GM12878 (cell line): ENCODE data around the gene DCT. TPM values are rescaled to one million over a fixed set of nuclear protein-coding genes. Genes with fewer than 3 reads are reported as not detected.

Experiments used
- CEBPB ChIP-seq, 2 experiments: fragments of 150-350 bp in 1 of 2; IDR thresholded peaks; 2 replicates each; pipeline ENCODE4 v1.6.1; 2012 to 2014; ENCODE audit warnings: low read depth in 2 of 2, low read length in 2 of 2, borderline replicate concordance in 1 of 2, inconsistent platforms in 1 of 2
- DPF2 ChIP-seq: fragments of 450-650 bp; IDR thresholded peaks from 2 replicates; pipeline ENCODE4 v1.6.1; 2017; ENCODE audit warnings: mild to moderate bottlenecking
- EP300 ChIP-seq, 2 experiments: fragments of 150-350 bp in 1 of 2; IDR thresholded peaks; 2 replicates each; pipeline ENCODE4 v1.6.1; 2011 to 2012; ENCODE audit warnings: low read depth in 2 of 2, low read length in 2 of 2, borderline replicate concordance in 1 of 2, improper control_type of control experiment in 1 of 2, inconsistent platforms in 1 of 2; ENCODE audit not compliant: control insufficient read depth in 1 of 2
- IKZF1 ChIP-seq: fragments of 450-650 bp; conservative IDR thresholded peaks from 2 replicates; pipeline ENCODE4 v1.6.1; 2017; ENCODE audit warnings: antibody characterized with exemption, mild to moderate bottlenecking
- MAX ChIP-seq: IDR thresholded peaks from 2 replicates; pipeline ENCODE4 v1.6.1; 2012; ENCODE audit warnings: low read depth, low read length, improper control_type of control experiment
- polyA plus RNA-seq, 11 experiments: library from polyadenylated mRNA; depleted of rRNA in 4 of 11; unstranded in 6 of 11; stranded (reverse) in 5 of 11; fragments of >200 nt; fragmentation: Nextera tagmentation in 4 of 11; fragmentation: Illumina TruSeq in 1 of 11; extraction: Ambion mirVana in 4 of 11; extraction: Trizol in 1 of 11; gene quantifications; 1 replicate in 1 of 11; 2 replicates in 10 of 11; pipeline versions ENCODE4 v1.2.1 to v1.2.3, GENCODE V29; 2011 to 2016; ENCODE audit warnings: inconsistent platforms in 2 of 11, missing spikeins in 2 of 11, low read depth in 1 of 11
- total RNA-seq, 4 experiments: library from RNA; depleted of rRNA in 3 of 4; stranded (reverse); fragments of >200 nt in 3 of 4; fragmentation: Illumina TruSeq in 1 of 4; extraction: Trizol in 1 of 4; gene quantifications; 2 replicates each; pipeline versions ENCODE4 v1.2.1 to v1.2.3, GENCODE V29; 2013 to 2021
- TF ChIP-seq, protein P1 (sequence below), 3 experiments: IDR thresholded peaks in 2 of 3; conservative IDR thresholded peaks in 1 of 3; 2 replicates each; pipeline ENCODE4 v1.5.1; 2011; ENCODE audit warnings: low read depth in 3 of 3, low read length in 3 of 3, mild to moderate bottlenecking in 3 of 3, control low read depth in 2 of 3, moderate library complexity in 2 of 3, inconsistent platforms in 1 of 3, mixed read lengths in 1 of 3; ENCODE audit not compliant: control insufficient read depth in 2 of 3, insufficient read depth in 1 of 3; ENCODE audit errors: extremely low read depth in 1 of 3
- TF ChIP-seq, protein P2 (sequence below): fragments of 450-650 bp; IDR thresholded peaks from 2 replicates; pipeline ENCODE4 v1.6.1; 2016; ENCODE audit warnings: mild to moderate bottlenecking, moderate library complexity, borderline replicate concordance

Gene DCT
- total and polyA plus RNA-seq, 10 of the 15 experiments (the other 5 are each of a cell fraction or from before 2014, with no cell fraction given), result 0.04 to 0.29 TPM; not detected in 8

DNA sequence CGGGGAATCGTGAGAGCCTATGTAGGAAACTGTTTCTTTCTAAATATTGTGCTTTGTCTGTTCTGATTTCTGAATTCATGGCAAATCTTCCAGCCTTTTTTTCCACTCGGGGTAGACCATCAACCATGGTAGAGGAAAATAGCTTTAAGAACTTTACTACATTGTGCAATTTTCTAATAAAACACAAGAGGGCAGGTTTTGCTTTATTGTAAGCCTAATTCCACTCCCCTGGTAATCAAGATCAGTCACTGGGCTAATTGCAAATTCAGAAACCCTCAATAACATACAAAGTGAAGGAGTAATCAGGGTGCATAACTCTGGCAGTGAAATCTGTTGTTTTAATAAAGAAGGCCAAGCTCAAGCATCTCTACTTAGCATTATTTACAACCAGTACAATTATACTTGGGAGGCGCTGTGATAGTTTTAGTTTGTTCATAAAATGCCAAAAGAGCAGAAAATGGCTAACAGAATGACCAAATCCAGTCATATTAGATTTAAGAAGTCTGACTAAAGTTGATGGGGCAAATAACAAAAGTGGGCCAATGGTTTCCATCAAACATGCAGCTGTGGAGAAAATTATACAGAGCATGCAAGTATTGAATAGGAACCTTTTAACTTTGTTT, 43.8 kb downstream of the DCT start (continued):
- TF ChIP-seq, protein P1, sequence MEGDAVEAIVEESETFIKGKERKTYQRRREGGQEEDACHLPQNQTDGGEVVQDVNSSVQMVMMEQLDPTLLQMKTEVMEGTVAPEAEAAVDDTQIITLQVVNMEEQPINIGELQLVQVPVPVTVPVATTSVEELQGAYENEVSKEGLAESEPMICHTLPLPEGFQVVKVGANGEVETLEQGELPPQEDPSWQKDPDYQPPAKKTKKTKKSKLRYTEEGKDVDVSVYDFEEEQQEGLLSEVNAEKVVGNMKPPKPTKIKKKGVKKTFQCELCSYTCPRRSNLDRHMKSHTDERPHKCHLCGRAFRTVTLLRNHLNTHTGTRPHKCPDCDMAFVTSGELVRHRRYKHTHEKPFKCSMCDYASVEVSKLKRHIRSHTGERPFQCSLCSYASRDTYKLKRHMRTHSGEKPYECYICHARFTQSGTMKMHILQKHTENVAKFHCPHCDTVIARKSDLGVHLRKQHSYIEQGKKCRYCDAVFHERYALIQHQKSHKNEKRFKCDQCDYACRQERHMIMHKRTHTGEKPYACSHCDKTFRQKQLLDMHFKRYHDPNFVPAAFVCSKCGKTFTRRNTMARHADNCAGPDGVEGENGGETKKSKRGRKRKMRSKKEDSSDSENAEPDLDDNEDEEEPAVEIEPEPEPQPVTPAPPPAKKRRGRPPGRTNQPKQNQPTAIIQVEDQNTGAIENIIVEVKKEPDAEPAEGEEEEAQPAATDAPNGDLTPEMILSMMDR (IDR thresholded peaks at IDR 0.05 in 2 of 3, conservative IDR thresholded peaks at IDR 0.05 in 1 of 3; ENCODE audit: control insufficient read depth in 2 of 3, extremely low read depth in 1 of 3, insufficient read depth in 1 of 3, low read depth in 3 of 3, low read length in 3 of 3), result peak; percentile 44 to 62 (median 49); a peak in 4 of 6 replicates
- TF ChIP-seq DPF2, result no peak
- TF ChIP-seq, protein P2, sequence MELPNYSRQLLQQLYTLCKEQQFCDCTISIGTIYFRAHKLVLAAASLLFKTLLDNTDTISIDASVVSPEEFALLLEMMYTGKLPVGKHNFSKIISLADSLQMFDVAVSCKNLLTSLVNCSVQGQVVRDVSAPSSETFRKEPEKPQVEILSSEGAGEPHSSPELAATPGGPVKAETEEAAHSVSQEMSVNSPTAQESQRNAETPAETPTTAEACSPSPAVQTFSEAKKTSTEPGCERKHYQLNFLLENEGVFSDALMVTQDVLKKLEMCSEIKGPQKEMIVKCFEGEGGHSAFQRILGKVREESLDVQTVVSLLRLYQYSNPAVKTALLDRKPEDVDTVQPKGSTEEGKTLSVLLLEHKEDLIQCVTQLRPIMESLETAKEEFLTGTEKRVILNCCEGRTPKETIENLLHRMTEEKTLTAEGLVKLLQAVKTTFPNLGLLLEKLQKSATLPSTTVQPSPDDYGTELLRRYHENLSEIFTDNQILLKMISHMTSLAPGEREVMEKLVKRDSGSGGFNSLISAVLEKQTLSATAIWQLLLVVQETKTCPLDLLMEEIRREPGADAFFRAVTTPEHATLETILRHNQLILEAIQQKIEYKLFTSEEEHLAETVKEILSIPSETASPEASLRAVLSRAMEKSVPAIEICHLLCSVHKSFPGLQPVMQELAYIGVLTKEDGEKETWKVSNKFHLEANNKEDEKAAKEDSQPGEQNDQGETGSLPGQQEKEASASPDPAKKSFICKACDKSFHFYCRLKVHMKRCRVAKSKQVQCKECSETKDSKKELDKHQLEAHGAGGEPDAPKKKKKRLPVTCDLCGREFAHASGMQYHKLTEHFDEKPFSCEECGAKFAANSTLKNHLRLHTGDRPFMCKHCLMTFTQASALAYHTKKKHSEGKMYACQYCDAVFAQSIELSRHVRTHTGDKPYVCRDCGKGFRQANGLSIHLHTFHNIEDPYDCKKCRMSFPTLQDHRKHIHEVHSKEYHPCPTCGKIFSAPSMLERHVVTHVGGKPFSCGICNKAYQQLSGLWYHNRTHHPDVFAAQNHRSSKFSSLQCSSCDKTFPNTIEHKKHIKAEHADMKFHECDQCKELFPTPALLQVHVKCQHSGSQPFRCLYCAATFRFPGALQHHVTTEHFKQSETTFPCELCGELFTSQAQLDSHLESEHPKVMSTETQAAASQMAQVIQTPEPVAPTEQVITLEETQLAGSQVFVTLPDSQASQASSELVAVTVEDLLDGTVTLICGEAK, result no peak
- no peak for TF ChIP-seq CEBPB (IDR thresholded peaks at IDR 0.05; ENCODE audit: borderline replicate concordance in 1 of 2, low read depth in 2 of 2, low read length in 2 of 2)
- TF ChIP-seq EP300 (IDR thresholded peaks at IDR 0.05; ENCODE audit: borderline replicate concordance in 1 of 2, control insufficient read depth in 1 of 2, low read depth in 2 of 2, low read length in 2 of 2), result no peak
- TF ChIP-seq MAX, result no peak
- no peak for TF ChIP-seq IKZF1
